GM19467 (cell line): ENCODE measurements around the gene MDM4.
"Not testable (repeated sequence)": the region's sequence is repeated elsewhere in the genome, so short reads cannot be mapped to it uniquely, and the experiment has no call there.

ENCODE experiments used
- ATAC-seq: cut with Tn5 transposase; IDR thresholded peaks from one replicate; pipeline ENCODE4 v1.9.1; 2021; ENCODE audit warnings: mild to moderate bottlenecking, moderate library complexity; ENCODE audit not compliant: unreplicated experiment

Gene MDM4

GRCh38 chr1:204516180-204516879 lies at the start of gene MDM4:
MDM4 (plus strand) TSS chr1:204516406; CDS start chr1:204525519, 9,113 bp downstream.
- peak; percentile 73 for ATAC-seq

- ATAC-seq: no peak
Observed at GRCh38 chr1:204466416-204467405, 49.5 kb upstream of the MDM4 start.

GRCh38 chr1:204468206-204468605 lies 48.0 kb upstream of the MDM4 start:
- no peak for ATAC-seq

- no peak for ATAC-seq
Observed at GRCh38 chr1:204468766-204469302, 47.4 kb upstream of the MDM4 start.

- ATAC-seq: no peak
Observed at GRCh38 chr1:204469304-204469703, 46.9 kb upstream of the MDM4 start.

- ATAC-seq: no peak
Observed at GRCh38 chr1:204471687-204472086, 44.5 kb upstream of the MDM4 start.

- ATAC-seq: no peak
Observed at GRCh38 chr1:204472660-204473059, 43.5 kb upstream of the MDM4 start.

GRCh38 chr1:204473400-204473965 lies 42.7 kb upstream of the MDM4 start:
- no peak for ATAC-seq

- ATAC-seq: no peak
Observed at GRCh38 chr1:204475656-204476432, 40.4 kb upstream of the MDM4 start.

- no peak for ATAC-seq
Observed at GRCh38 chr1:204476563-204476962, 39.6 kb upstream of the MDM4 start.

- ATAC-seq: no peak
Observed at GRCh38 chr1:204477036-204477740, 39.0 kb upstream of the MDM4 start.

GRCh38 chr1:204478172-204478899 lies 37.9 kb upstream of the MDM4 start:
- no peak for ATAC-seq

- no peak for ATAC-seq
Observed at GRCh38 chr1:204478921-204479320, 37.3 kb upstream of the MDM4 start.

GRCh38 chr1:204479387-204480136 lies 36.6 kb upstream of the MDM4 start:
- ATAC-seq: no peak

GRCh38 chr1:204480515-204480914 lies 35.7 kb upstream of the MDM4 start:
- peak; percentile 66 for ATAC-seq

GRCh38 chr1:204483791-204484190 lies 32.4 kb upstream of the MDM4 start:
- no peak for ATAC-seq

- not testable (repeated sequence) for ATAC-seq
Observed at GRCh38 chr1:204486513-204487255, 29.5 kb upstream of the MDM4 start.

GRCh38 chr1:204487256-204487615 lies 29.0 kb upstream of the MDM4 start:
- ATAC-seq: no peak
